Stimulated activated CD4-positive, alpha-beta T cell treated with anti-CD3 and anti-CD28 coated beads, Interleukin-2, amount 100 ng/mL, for 4 hours (primary cell): ENCODE data around the gene INHBB.
A peak's percentile ranks its signal among the peaks of the same experiment; 100 is the strongest.

Source experiments
- DNase-seq: peaks from one replicate; pipeline ENCODE4 v3.0.0-alpha.2; 2020; ENCODE audit warnings: low read depth

INHBB gene

GRCh38 chr2:120342446-120342845 is 3.5 kb upstream of the INHBB start:
- no peak for DNase-seq

DNA sequence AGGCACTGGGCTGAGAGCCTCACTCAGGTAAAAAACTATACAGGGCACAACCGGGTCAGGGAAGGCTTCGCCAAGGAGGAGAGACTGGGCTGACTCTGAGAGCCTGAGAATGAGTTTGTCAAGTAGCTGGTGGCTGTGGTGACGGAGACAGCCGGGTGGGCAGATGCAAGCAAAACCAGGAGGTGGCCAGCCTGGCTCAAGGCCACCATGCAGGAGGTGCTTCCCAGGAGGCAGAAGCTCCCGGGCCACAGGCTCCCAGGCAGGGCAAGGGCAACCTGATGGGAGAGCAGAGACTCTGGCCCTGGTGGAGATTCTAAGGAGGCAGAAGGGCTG is 2.9 kb upstream of the INHBB start:
- no peak for DNase-seq

- peak; percentile 42 for DNase-seq
These were observed 2.4 kb upstream of the INHBB start for GRCh38 chr2:120343433-120344105.

DNA sequence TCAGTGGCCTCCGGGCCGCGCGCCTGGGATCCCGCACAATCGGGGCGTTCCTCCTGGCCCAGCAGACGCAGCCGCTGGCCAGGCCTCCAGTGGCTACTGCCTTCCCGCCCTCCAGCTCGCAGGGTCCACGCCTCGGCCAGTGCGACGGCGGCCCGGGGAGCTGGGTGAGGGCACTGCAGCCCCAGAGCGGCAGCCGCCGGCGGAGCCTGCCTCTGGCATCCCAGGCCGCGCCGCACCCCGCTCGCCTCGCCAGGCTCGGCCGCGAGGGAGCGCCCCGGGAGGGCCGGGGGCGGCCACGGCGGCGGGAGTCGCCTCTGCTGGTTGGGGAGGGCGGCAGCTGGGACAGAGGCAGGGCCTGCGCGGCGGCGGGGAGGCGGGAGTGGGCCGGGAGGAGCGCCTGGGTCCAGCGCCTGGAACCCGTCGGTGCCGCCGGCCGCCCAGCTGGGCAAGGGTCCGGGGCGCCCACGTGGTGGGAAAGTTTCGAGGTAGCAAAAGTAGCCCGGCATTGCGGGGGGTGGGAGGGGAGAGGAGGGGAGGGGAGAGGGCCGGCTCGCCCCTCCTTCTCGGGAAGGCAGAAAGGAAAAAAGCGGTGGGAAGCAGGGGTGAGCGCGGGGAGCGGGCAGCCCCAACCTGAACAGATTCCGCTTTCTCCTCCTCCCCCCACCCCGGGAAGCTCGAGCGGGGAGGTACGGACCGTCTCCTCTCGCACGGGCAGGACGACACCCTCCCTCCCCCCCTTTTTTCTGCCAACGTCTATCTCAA is 1.5 kb upstream of the INHBB start:
- no peak for DNase-seq

- DNase-seq: peak; percentile 4
These were observed 857 bp upstream of the INHBB start for GRCh38 chr2:120344976-120345581.

GRCh38 chr2:120345608-120346007 is 328 bp upstream of the INHBB start:
- no peak for DNase-seq

DNA sequence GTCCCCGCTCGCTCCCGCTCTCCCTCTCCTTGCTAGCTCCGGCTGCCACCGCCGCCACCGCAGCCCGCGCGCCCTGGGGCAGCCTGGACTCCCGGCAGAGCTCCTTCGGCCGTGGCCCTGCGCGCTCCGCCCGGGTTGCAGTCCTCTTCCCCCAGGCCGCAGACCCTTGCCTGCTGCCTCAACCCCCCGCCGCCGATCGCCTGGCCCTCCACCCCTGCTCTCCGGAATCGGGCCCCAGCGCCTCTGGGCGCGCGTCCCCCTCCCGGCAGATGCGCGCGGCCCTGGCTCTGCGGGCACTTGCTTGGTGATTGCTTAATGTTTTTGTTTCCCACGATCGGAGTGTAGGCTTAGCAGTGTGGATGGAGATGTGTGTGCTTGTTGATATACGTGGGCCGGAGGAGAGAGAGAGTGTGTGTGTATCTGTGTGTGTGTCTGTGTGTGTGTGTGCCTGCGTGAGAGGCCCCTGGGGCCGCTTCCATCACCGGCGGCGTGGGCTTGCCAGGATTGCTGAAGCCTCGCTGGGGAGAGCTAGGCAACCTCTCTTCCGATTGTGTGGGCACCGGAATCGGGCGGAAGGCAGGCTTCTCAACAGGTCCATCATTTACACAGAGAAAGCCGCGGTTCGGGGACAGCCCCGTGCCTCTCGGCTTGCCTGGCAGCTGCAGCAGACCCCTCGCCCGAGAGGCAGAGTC is 877 bp downstream of the INHBB start:
- DNase-seq: no peak

- no peak for DNase-seq
These were observed 1.6 kb downstream of the INHBB start for GRCh38 chr2:120347396-120348060.

- DNase-seq: no peak
These were observed 2.3 kb downstream of the INHBB start for GRCh38 chr2:120348134-120348736.

DNA sequence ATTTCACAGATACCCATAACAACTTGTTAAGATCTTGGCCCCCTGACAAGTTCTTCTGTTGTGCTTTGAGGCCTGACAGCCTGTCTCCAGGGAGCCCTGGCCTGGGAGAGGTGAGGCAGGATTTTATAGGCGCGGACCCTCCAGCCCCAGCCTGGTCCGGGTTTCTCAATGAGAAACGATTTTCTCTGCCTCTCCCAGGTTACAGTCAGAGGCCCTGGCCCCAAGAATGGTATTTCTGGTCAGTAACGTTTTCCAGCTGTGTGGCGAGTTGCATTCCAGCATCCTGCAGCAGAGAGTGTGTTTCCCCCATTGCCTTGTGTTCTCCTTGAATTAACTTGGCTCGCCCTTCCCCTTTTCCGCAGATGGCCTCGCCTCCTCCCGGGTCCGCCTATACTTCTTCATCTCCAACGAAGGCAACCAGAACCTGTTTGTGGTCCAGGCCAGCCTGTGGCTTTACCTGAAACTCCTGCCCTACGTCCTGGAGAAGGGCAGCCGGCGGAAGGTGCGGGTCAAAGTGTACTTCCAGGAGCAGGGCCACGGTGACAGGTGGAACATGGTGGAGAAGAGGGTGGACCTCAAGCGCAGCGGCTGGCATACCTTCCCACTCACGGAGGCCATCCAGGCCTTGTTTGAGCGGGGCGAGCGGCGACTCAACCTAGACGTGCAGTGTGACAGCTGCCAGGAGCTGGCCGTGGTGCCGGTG is 3.0 kb downstream of the INHBB start:
- DNase-seq: no peak

GRCh38 chr2:120349440-120349921 is 3.5 kb downstream of the INHBB start:
- no peak for DNase-seq

DNA sequence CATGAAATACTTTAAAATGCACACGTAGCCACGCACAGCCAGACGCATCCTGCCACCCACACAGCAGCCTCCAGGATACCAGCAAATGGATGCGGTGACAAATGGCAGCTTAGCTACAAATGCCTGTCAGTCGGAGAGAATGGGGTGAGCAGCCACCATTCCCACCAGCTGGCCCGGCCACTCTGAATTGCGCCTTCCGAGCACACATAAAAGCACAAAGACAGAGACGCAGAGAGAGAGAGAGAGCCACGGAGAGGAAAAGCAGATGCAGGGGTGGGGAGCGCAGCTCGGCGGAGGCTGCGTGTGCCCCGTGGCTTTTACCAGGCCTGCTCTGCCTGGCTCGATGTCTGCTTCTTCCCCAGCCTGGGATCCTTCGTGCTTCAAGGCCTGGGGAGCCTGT is 4.1 kb downstream of the INHBB start:
- DNase-seq: no peak

DNA sequence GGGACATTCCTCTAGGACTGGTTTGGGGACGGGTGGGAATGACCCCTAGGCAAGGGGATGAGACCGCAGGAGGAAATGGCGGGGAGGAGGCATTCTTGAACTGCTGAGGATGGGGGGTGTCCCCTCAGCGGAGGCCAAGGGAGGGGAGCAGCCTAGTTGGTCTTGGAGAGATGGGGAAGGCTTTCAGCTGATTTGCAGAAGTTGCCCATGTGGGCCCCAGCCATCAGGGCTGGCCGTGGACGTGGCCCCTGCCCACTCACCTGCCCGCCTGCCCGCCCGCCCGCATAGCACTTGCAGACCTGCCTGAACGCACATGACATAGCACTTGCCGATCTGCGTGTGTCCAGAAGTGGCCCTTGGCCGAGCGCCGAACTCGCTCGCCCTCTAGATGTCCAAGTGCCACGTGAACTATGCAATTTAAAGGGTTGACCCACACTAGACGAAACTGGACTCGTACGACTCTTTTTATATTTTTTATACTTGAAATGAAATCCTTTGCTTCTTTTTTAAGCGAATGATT is 4.9 kb downstream of the INHBB start:
- DNase-seq: no peak

- no peak for DNase-seq
These were observed 7.0 kb downstream of the INHBB start for GRCh38 chr2:120352696-120353590.

GRCh38 chr2:120353591-120353898 is 7.6 kb downstream of the INHBB start:
- no peak for DNase-seq

GRCh38 chr2:120353931-120354330 is 8.0 kb downstream of the INHBB start:
- no peak for DNase-seq

DNA sequence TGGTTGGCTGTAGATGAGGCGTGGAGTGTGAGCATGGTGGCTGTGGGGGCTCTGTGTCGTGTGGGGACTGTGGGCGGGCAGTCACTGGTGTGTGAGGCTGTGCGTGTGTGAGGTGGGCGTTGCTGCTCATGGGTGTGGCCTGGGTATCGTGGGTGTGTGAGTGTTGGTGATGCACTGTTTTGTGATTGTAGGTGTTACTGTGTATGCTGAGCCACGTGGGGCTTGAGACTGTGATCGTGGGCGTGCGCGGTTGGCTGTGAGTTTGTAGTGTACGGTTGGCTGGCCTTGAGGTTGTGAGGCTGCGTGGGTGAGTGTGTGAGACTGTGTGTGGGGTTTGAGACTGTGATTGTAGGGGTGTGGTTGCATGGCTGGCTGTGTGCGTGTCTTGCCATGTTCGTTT is 8.5 kb downstream of the INHBB start:
- DNase-seq: peak; percentile 18

GRCh38 chr2:120354935-120355779 is 9.2 kb downstream of the INHBB start:
- DNase-seq: no peak

DNA sequence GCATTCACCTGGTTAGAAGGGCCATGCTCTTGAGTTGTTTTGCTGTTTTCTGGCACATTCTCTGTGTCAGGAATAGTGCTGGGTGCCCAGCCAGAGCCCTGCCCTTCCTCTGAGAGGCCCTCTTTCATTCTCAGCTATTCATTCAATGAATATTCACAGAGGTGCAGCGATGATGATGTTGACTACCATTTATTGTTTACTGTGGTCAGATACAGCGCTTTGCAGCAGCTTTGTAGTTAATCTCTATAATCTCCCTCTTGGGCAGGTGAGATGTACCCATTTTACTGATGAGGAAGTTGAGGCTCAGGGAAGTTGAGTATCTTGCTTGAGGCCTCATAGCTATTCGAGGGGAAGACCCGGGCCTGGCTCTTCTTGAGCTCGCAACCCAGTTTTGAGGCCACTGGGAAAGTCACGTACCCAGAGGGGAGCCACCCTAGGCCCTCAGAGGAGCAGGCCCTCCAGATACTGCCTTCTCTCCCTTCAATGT is 9.9 kb downstream of the INHBB start:
- no peak for DNase-seq
